ENCODE measurements around the gene TUBB2B.

GRCh38 chr6:3237761-3238662, 10.6 kb upstream of the TUBB2B start:
- TF ChIP-seq CTCF (conservative IDR thresholded peaks at IDR 0.05 in 1 of 2, IDR thresholded peaks at IDR 0.05 in 1 of 2; ENCODE audit: low read depth in 1 of 2, low read length in 2 of 2) (no peak), EZH2 (IDR thresholded peaks at IDR 0.05; ENCODE audit: low read length, missing control alignments) (no peak)
